ENCODE data around the gene C1QTNF6.

Gene C1QTNF6

DNA sequence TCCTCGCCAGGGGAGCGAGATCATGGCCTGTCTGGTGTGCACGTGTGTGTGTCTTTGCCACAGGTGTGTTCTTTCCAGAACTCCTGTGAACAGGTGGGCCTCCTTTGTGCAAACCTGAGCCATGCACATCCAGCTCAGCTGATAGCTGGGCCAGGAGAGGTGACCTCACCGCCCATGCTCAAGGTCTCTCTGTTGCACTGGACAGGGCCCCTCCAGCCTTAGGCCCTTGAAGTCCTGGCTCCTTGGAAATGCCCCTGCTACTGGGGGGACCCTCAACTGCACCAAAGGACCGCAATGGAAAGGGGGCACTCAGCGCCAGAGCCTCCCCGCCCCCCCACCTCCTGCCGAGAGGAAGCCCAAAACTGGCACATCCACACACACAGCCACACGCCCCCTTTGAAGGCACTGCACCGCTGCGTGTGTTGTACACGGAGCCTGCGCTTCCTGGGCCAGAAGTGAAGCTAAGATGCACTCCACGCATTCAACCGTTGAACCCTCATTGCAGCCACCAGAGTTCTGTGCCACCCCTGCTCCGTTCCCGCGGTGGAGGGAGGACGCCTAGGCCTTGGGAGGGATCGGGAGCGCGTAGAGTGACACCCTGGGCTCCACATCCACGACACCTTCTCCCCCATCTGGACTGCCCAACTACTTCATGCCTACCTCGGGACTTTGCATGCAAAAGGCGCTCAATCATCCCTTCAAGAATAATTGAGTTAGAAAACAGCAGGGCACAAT is 21.9 kb downstream of the C1QTNF6 start:
- H3K27me3 Mint-ChIP-seq, result peaks cover 8 to 29% of the 10 kb centered on the region in 2 donors
- H3K9me3 Mint-ChIP-seq, result peaks cover 0 to 1% of the 10 kb centered on the region in 2 donors
- peak overlapping the region in 1 of 2 donors; percentile 37 for H3K4me3 Mint-ChIP-seq
- DNase-seq, result no peak
- no peak for ATAC-seq (replicated peaks)
- no peak overlapping the region for H3K27ac Mint-ChIP-seq
- H3K4me1 Mint-ChIP-seq, result peaks cover 30 to 50% of the 10 kb centered on the region in 2 donors
- H3K36me3 Mint-ChIP-seq, result no peaks in the 10 kb centered on the region

GRCh38 chr22:37165066-37165465 is 23.0 kb downstream of the C1QTNF6 start:
- no peak for DNase-seq
- no peak overlapping the region for H3K4me3 Mint-ChIP-seq
- H3K4me1 Mint-ChIP-seq, result peaks cover 30 to 52% of the 10 kb centered on the region in 2 donors
- H3K27ac Mint-ChIP-seq, result no peak overlapping the region
- H3K27me3 Mint-ChIP-seq, result peaks cover 8 to 27% of the 10 kb centered on the region in 2 donors
- no peaks in the 10 kb centered on the region for H3K36me3 Mint-ChIP-seq
- H3K9me3 Mint-ChIP-seq, result peaks cover 0 to 3% of the 10 kb centered on the region in 2 donors
- no peak for ATAC-seq (replicated peaks)

- no peak overlapping the region for H3K4me3 Mint-ChIP-seq
These were observed 23.6 kb downstream of the C1QTNF6 start for GRCh38 chr22:37164505-37164887.

GRCh38 chr22:37163575-37164504 is 24.2 kb downstream of the C1QTNF6 start:
- Mint-ChIP-seq H3K9me3 (peaks cover 0 to 3% of the 10 kb centered on the region in 2 donors), H3K27me3 (peaks cover 8 to 17% of the 10 kb centered on the region in 2 donors), H3K4me1 (peaks cover 30 to 52% of the 10 kb centered on the region in 2 donors), H3K27ac (peak overlapping the region; percentile 86), H3K36me3 (no peaks in the 10 kb centered on the region), H3K4me3 (peak overlapping the region in 1 of 2 donors; percentile 4)
- peak; percentile 46 for DNase-seq
- ATAC-seq (replicated peaks), result peak; percentile 15 to 27

More at GRCh38 chr22:37164505-37164887, 23.6 kb downstream of the C1QTNF6 start:
- no peaks in the 10 kb centered on the region for H3K36me3 Mint-ChIP-seq
- H3K4me1 Mint-ChIP-seq, result peaks cover 30 to 52% of the 10 kb centered on the region in 2 donors
- H3K27me3 Mint-ChIP-seq, result peaks cover 8 to 21% of the 10 kb centered on the region in 2 donors
- DNase-seq (no peak), ATAC-seq (replicated peaks) (no peak)
- H3K9me3 Mint-ChIP-seq, result peaks cover 0 to 3% of the 10 kb centered on the region in 2 donors
- no peak overlapping the region for H3K27ac Mint-ChIP-seq

DNA sequence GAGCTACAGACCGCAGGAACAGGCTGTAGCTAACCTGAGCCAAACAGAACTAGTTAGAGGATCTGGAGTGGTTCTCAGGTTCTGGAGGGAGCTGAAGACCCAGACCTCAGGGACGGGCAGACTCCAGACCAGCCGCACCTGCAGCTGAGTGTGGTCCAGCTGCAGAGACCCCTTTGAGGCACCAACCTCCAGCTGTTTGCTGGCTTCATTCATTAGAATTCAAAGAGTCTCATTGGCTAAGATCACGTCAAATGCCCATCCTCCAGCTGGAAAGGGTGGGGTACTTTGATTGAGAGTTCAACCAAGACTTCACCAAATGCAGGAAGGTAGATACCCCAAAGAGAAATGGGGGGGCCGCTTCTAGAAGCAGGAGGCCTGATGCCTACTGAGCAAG is 25.0 kb downstream of the C1QTNF6 start:
- Mint-ChIP-seq H3K4me1 (peaks cover 30 to 52% of the 10 kb centered on the region in 2 donors), H3K9me3 (peaks cover 0 to 3% of the 10 kb centered on the region in 2 donors), H3K36me3 (no peaks in the 10 kb centered on the region), H3K27me3 (peaks cover 13 to 16% of the 10 kb centered on the region in 2 donors), H3K4me3 (peak overlapping the region; percentile 22 to 23), H3K27ac (peak overlapping the region; percentile 81)
- ATAC-seq (replicated peaks) (no peak), DNase-seq (no peak)

DNA sequence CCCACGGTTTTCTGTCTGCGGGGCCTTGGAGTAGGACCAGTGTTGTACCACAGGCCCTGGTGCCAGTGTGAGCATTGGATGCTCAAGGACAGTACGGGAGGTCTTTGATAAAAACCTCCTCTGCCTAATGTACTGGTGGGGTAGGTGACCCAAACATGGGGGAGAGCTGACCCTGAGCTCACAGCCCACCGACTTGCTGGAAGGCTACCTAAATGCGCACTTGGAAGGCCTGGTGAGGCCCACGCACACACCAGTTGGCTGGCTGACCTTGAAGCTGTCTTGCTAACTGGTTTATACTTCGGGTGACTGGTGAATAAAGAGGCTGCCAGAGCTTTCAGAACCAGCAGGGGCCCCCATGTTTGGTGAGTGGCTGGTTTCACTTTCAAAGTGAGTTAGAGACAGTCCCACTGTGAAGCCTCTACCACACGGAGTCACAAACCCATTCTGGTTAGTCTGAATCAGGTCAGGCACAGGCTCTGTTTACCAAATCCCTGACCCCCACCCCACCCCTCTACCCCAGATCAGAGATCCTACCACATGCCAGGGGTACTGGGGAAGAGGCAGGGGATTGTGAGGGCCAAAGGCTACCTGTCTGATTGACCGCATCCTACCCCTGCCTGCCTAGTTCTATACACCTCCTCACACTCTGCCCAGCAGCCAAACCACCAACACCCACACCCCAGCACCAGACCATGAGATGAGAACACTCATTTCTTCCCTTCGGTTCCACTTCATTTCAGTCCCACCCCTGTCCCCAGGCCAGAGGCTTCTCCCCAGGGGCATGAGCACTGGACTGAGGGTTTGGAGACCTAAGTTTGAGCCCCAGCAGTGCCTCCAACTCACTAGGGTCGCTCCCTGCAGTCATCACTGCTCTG is 25.6 kb downstream of the C1QTNF6 start:
- peak overlapping the region; percentile 30 to 44 for H3K4me3 Mint-ChIP-seq
- H3K4me1 Mint-ChIP-seq, result peaks cover 29 to 49% of the 10 kb centered on the region in 2 donors
- H3K27me3 Mint-ChIP-seq, result peaks cover 18 to 20% of the 10 kb centered on the region in 2 donors
- H3K27ac Mint-ChIP-seq, result peak overlapping the region; percentile 81
- H3K9me3 Mint-ChIP-seq, result peaks cover 0 to 3% of the 10 kb centered on the region in 2 donors
- H3K36me3 Mint-ChIP-seq, result no peaks in the 10 kb centered on the region
- ATAC-seq (replicated peaks) (peak; percentile 89), DNase-seq (peak; percentile 79)

DNA sequence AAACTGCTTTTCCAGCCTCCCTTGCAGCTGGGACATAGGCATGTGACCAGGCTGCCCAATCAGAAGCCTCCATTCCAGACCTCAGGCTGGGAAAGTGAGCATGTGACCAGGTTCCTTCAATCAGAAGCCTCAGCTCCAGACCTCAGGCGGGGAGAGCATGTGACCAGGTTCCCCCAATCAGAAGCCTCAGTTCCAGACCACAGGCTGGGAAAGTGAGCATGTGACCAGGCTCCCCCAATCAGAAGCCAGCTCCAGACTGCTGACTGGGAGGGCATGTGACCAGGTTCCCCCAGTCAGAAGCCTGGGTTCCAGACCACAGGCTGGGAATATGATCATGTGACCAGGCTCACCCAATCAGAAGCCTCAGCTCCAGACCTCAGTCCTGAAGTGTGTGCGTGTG is 26.6 kb downstream of the C1QTNF6 start:
- H3K4me3 Mint-ChIP-seq, result no peak overlapping the region
- H3K36me3 Mint-ChIP-seq, result no peaks in the 10 kb centered on the region
- peaks cover 22 to 41% of the 10 kb centered on the region in 2 donors for H3K4me1 Mint-ChIP-seq
- peaks cover 0 to 3% of the 10 kb centered on the region in 2 donors for H3K9me3 Mint-ChIP-seq
- ATAC-seq (replicated peaks) (no peak), DNase-seq (no peak)
- H3K27ac Mint-ChIP-seq, result peak overlapping the region; percentile 31
- H3K27me3 Mint-ChIP-seq, result peaks cover 20 to 22% of the 10 kb centered on the region in 2 donors

GRCh38 chr22:37160027-37160426 is 28.0 kb downstream of the C1QTNF6 start:
- no peak for ATAC-seq (replicated peaks)
- DNase-seq, result no peak
- H3K27me3 Mint-ChIP-seq, result peaks cover 27 to 28% of the 10 kb centered on the region in 2 donors
- H3K27ac Mint-ChIP-seq, result no peak overlapping the region
- H3K4me3 Mint-ChIP-seq, result no peak overlapping the region
- H3K36me3 Mint-ChIP-seq, result no peaks in the 10 kb centered on the region
- peaks cover 29 to 50% of the 10 kb centered on the region in 2 donors for H3K4me1 Mint-ChIP-seq
- H3K9me3 Mint-ChIP-seq, result peaks cover 0 to 3% of the 10 kb centered on the region in 2 donors

DNA sequence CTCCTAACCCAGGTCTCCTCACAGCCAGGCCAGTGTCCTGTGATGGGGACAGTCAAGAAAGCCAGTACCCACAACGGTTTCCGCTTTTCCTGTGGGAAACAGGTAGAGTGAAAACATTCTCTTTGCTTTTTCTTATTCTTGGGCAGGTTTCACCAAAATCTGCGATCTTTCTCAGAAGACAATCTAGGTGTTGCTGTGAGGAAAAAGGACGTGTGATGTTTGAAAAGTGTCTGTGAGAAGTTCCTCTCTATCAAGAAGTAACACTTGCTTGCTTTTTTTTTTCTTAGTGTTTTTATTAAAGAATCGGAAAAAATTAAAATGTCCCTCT is 29.1 kb downstream of the C1QTNF6 start:
- Mint-ChIP-seq H3K9me3 (peaks cover 0 to 3% of the 10 kb centered on the region in 2 donors), H3K27ac (no peak overlapping the region)
- ATAC-seq (replicated peaks), result no peak

DNA sequence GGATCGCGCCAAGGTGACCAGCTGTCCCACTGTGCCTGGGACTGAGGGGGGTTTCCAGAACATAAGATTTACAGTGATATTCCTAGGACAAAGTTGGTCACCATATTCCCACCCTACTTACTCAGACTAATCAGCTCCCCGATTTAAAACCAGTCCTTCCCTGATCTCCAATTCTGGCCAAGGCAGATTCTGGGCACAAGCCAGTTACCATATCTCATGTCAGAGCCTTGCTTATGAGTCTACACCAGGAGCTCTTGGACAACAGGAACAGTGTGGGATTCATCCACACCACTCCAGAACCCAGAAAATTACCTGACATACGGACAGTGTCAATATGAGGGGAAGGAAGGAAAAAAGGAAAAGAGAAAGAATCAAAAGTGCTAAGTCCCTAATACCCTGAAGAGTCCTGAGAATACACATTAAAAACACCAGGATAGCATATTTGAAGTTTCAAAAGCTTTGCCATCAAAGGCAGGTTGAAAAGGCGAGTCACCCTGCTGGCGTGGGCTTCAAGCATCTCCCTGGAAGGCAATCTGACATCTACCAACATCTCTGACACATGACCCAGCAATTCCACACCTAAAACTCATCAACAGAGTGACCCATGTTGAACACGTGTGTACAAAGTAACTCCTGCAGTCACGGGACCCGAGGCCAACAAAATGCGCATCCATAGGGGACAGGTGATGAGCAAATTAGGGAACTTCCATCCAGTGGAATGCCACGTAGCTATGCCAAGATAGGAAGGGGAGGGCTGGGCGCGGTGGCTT is 30.3 kb downstream of the C1QTNF6 start:
- Mint-ChIP-seq H3K36me3 (no peaks in the 10 kb centered on the region), H3K9me3 (peaks cover 0 to 3% of the 10 kb centered on the region in 2 donors), H3K27ac (no peak overlapping the region), H3K4me1 (peaks cover 20 to 35% of the 10 kb centered on the region in 2 donors), H3K27me3 (peaks cover 32 to 38% of the 10 kb centered on the region in 2 donors), H3K4me3 (no peak overlapping the region)
- ATAC-seq (replicated peaks) (no peak), DNase-seq (no peak)

More for the DNA sequence above, 29.1 kb downstream of the C1QTNF6 start:
- Mint-ChIP-seq H3K4me1 (peaks cover 26 to 47% of the 10 kb centered on the region in 2 donors), H3K36me3 (no peaks in the 10 kb centered on the region), H3K4me3 (no peak overlapping the region), H3K27me3 (peaks cover 32 to 33% of the 10 kb centered on the region in 2 donors)
- DNase-seq, result no peak

DNA sequence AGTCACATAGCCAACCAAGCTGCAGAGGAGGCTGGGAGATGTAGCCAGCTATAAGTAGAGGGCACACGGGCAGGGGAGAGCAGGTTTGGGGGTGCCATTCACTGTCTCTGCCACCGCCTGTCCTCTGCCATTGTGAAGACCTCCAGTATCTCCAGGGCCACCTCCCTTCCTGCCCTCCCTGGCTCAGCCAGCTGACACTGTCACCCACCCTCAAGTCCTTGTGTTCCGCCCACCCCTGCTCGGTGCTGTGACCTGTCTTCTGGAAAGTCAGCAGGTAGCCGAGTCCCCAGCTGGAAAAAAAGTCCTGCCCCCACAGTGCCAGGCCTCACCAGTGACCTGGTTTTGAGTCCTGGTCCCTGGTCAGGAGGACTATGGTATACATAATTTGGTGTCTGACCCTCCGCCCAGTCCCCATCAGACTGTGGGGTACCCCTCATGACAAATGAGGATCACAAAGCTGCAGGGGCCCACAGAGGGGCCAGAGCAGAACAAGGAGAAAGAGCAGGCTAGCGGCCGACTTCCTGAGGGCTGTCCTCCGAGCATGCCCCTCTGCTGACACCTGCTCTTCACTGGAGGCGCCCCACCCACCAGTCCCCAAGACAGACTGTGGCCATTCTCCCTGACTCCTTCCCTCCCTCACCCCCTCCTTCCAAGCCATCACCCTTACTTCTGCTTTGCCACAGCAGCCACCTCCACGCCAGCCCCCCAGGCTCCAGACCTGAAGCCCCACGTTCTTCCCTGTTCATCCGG is 31.2 kb downstream of the C1QTNF6 start:
- H3K27ac Mint-ChIP-seq, result no peak overlapping the region
- H3K4me3 Mint-ChIP-seq, result no peak overlapping the region
- H3K36me3 Mint-ChIP-seq, result no peaks in the 10 kb centered on the region
- DNase-seq (no peak), ATAC-seq (replicated peaks) (no peak)
- peaks cover 32 to 38% of the 10 kb centered on the region in 2 donors for H3K27me3 Mint-ChIP-seq
- H3K4me1 Mint-ChIP-seq, result peaks cover 13 to 26% of the 10 kb centered on the region in 2 donors
- H3K9me3 Mint-ChIP-seq, result peaks cover 0 to 3% of the 10 kb centered on the region in 2 donors

GRCh38 chr22:37155971-37156370 is 32.1 kb downstream of the C1QTNF6 start:
- peaks cover 36 to 38% of the 10 kb centered on the region in 2 donors for H3K27me3 Mint-ChIP-seq
- no peaks in the 10 kb centered on the region for H3K36me3 Mint-ChIP-seq
- peaks cover 0 to 3% of the 10 kb centered on the region in 2 donors for H3K9me3 Mint-ChIP-seq
- H3K27ac Mint-ChIP-seq, result peak overlapping the region; percentile 2
- peaks cover 13 to 18% of the 10 kb centered on the region in 2 donors for H3K4me1 Mint-ChIP-seq
- no peak overlapping the region for H3K4me3 Mint-ChIP-seq
- no peak for DNase-seq
- no peak for ATAC-seq (replicated peaks)

Data from stimulated activated naive B cell treated with anti-CD40 and anti-IgM and Interleukin-4, amounts not matched to agents 10 μg/mL and 1 μg/mL and 100 μg/mL, for 72 hours (primary cell).